ENCODE results near the gene CASR. TPM values are rescaled to one million over a fixed set of nuclear protein-coding genes. Genes with fewer than 3 reads are reported as not detected.

Gene CASR
- polyA plus RNA-seq, 1 donor from 2014 or later = not detected

- Mint-ChIP-seq H3K9me3 (no peaks in the 10 kb centered on the region), H3K4me1 (peaks cover 8 to 16% (median 10%) of the 10 kb centered on the region in 3 donors), H3K27me3 (no peaks in the 10 kb centered on the region), H3K36me3 (no peaks in the 10 kb centered on the region), H3K27ac (no peak overlapping the region), H3K4me3 (no peak overlapping the region)
Measured at GRCh38 chr3:122295266-122296062, 112.0 kb downstream of the CASR start.

GRCh38 chr3:122298239-122298638, 114.8 kb downstream of the CASR start:
- Mint-ChIP-seq H3K36me3 (peaks cover 2% of the 10 kb centered on the region), H3K27ac (no peak overlapping the region), H3K9me3 (no peaks in the 10 kb centered on the region), H3K4me1 (peaks cover 10 to 16% (median 14%) of the 10 kb centered on the region in 3 donors), H3K4me3 (no peak overlapping the region), H3K27me3 (no peaks in the 10 kb centered on the region)

GRCh38 chr3:122299215-122299614, 115.7 kb downstream of the CASR start:
- Mint-ChIP-seq H3K36me3 (peaks cover 2% of the 10 kb centered on the region), H3K27ac (no peak overlapping the region), H3K9me3 (no peaks in the 10 kb centered on the region), H3K27me3 (no peaks in the 10 kb centered on the region), H3K4me1 (peaks cover 10 to 16% (median 14%) of the 10 kb centered on the region in 3 donors), H3K4me3 (no peak overlapping the region)

GRCh38 chr3:122299872-122300460, 116.5 kb downstream of the CASR start:
- Mint-ChIP-seq H3K36me3 (peaks cover 2% of the 10 kb centered on the region), H3K9me3 (no peaks in the 10 kb centered on the region), H3K27me3 (no peaks in the 10 kb centered on the region), H3K4me1 (peaks cover 10 to 16% (median 14%) of the 10 kb centered on the region in 3 donors), H3K27ac (no peak overlapping the region), H3K4me3 (no peak overlapping the region)

- H3K27ac Mint-ChIP-seq = no peak overlapping the region
- H3K4me3 Mint-ChIP-seq = no peak overlapping the region
Measured at GRCh38 chr3:122301063-122301462, 117.6 kb downstream of the CASR start.

GRCh38 chr3:122305818-122306621, 122.6 kb downstream of the CASR start:
- H3K4me1 Mint-ChIP-seq = peaks cover 0 to 6% (median 2%) of the 10 kb centered on the region in 3 donors
- no peak overlapping the region for H3K27ac Mint-ChIP-seq
- H3K27me3 Mint-ChIP-seq = peaks cover 8% of the 10 kb centered on the region
- no peaks in the 10 kb centered on the region for H3K9me3 Mint-ChIP-seq
- no peak overlapping the region for H3K4me3 Mint-ChIP-seq
- H3K36me3 Mint-ChIP-seq = peaks cover 2% of the 10 kb centered on the region

More at GRCh38 chr3:122301063-122301462, 117.6 kb downstream of the CASR start:
- peaks cover 10 to 16% (median 14%) of the 10 kb centered on the region in 3 donors for H3K4me1 Mint-ChIP-seq
- H3K27me3 Mint-ChIP-seq = no peaks in the 10 kb centered on the region
- H3K36me3 Mint-ChIP-seq = peaks cover 2% of the 10 kb centered on the region
- H3K9me3 Mint-ChIP-seq = no peaks in the 10 kb centered on the region

GRCh38 chr3:122306622-122306953, 123.1 kb downstream of the CASR start:
- H3K36me3 Mint-ChIP-seq = peaks cover 2% of the 10 kb centered on the region
- H3K4me1 Mint-ChIP-seq = peaks cover 0 to 2% (median 2%) of the 10 kb centered on the region in 3 donors
- H3K27ac Mint-ChIP-seq = no peak overlapping the region
- H3K27me3 Mint-ChIP-seq = peaks cover 8% of the 10 kb centered on the region
- no peak overlapping the region for H3K4me3 Mint-ChIP-seq
- no peaks in the 10 kb centered on the region for H3K9me3 Mint-ChIP-seq

- H3K27me3 Mint-ChIP-seq = peaks cover 8% of the 10 kb centered on the region
- H3K4me1 Mint-ChIP-seq = peaks cover 0 to 2% (median 2%) of the 10 kb centered on the region in 3 donors
- H3K4me3 Mint-ChIP-seq = no peak overlapping the region
- H3K36me3 Mint-ChIP-seq = no peaks in the 10 kb centered on the region
- H3K9me3 Mint-ChIP-seq = no peaks in the 10 kb centered on the region
- no peak overlapping the region for H3K27ac Mint-ChIP-seq
Measured at GRCh38 chr3:122307094-122307687, 123.7 kb downstream of the CASR start.

GRCh38 chr3:122307976-122308375, 124.5 kb downstream of the CASR start:
- H3K4me1 Mint-ChIP-seq = peaks cover 0 to 2% (median 2%) of the 10 kb centered on the region in 3 donors
- H3K9me3 Mint-ChIP-seq = no peaks in the 10 kb centered on the region
- peaks cover 8% of the 10 kb centered on the region for H3K27me3 Mint-ChIP-seq
- no peak overlapping the region for H3K4me3 Mint-ChIP-seq
- no peak overlapping the region for H3K27ac Mint-ChIP-seq
- H3K36me3 Mint-ChIP-seq = no peaks in the 10 kb centered on the region

GRCh38 chr3:122310361-122310760, 126.9 kb downstream of the CASR start:
- Mint-ChIP-seq H3K4me3 (no peak overlapping the region), H3K27me3 (peaks cover 11% of the 10 kb centered on the region), H3K27ac (no peak overlapping the region), H3K9me3 (peaks cover 0 to under 1% (median 0%) of the 10 kb centered on the region in 3 donors), H3K36me3 (no peaks in the 10 kb centered on the region), H3K4me1 (peaks cover 0 to 2% (median 2%) of the 10 kb centered on the region in 3 donors)

GRCh38 chr3:122312826-122313225, 129.4 kb downstream of the CASR start:
- Mint-ChIP-seq H3K4me1 (peaks cover 0 to 2% (median 0%) of the 10 kb centered on the region in 3 donors), H3K27ac (no peak overlapping the region), H3K36me3 (no peaks in the 10 kb centered on the region), H3K9me3 (peaks cover 0 to 1% (median 0%) of the 10 kb centered on the region in 3 donors), H3K27me3 (peaks cover 15% of the 10 kb centered on the region), H3K4me3 (no peak overlapping the region)

GRCh38 chr3:122313281-122313680, 129.8 kb downstream of the CASR start:
- H3K27me3 Mint-ChIP-seq = peaks cover 15% of the 10 kb centered on the region
- no peak overlapping the region for H3K27ac Mint-ChIP-seq
- H3K36me3 Mint-ChIP-seq = no peaks in the 10 kb centered on the region
- H3K9me3 Mint-ChIP-seq = peaks cover 0 to 2% (median 1%) of the 10 kb centered on the region in 3 donors
- H3K4me3 Mint-ChIP-seq = no peak overlapping the region
- H3K4me1 Mint-ChIP-seq = peaks cover 0 to 2% (median 0%) of the 10 kb centered on the region in 3 donors

GRCh38 chr3:122314228-122314876, 130.9 kb downstream of the CASR start:
- Mint-ChIP-seq H3K27ac (no peak overlapping the region), H3K9me3 (peaks cover 3 to 9% (median 6%) of the 10 kb centered on the region in 3 donors), H3K4me1 (peaks cover 0 to 2% (median 0%) of the 10 kb centered on the region in 3 donors), H3K4me3 (peak overlapping the region in 1 of 4 donors; percentile 22), H3K36me3 (peaks cover 4% of the 10 kb centered on the region), H3K27me3 (peaks cover 9% of the 10 kb centered on the region)

- Mint-ChIP-seq H3K4me3 (no peak overlapping the region), H3K4me1 (no peaks in the 10 kb centered on the region), H3K27me3 (peaks cover 12% of the 10 kb centered on the region), H3K9me3 (peaks cover 3 to 14% (median 11%) of the 10 kb centered on the region in 3 donors), H3K27ac (no peak overlapping the region), H3K36me3 (peaks cover 7% of the 10 kb centered on the region)
Measured at GRCh38 chr3:122315619-122316018, 132.2 kb downstream of the CASR start.

Measured in IgD-negative memory B cell (primary cell).